ENCODE data around the gene STAM2.

- TF ChIP-seq TBP (CRISPR knock-in tag; IDR thresholded peaks at IDR 0.05) = no peak
- no peak for TF ChIP-seq MTF2 (CRISPR knock-in tag; IDR thresholded peaks at IDR 0.05; ENCODE audit: borderline replicate concordance)
- TF ChIP-seq, protein P1, sequence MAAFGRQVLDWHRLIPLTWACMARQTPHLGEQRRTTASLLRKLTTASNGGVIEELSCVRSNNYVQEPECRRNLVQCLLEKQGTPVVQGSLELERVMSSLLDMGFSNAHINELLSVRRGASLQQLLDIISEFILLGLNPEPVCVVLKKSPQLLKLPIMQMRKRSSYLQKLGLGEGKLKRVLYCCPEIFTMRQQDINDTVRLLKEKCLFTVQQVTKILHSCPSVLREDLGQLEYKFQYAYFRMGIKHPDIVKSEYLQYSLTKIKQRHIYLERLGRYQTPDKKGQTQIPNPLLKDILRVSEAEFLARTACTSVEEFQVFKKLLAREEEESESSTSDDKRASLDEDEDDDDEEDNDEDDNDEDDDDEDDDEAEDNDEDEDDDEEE (CRISPR knock-in tag; IDR thresholded peaks at IDR 0.05) = no peak
- TF ChIP-seq KDM4B (CRISPR knock-in tag; IDR thresholded peaks at IDR 0.05) = no peak
- no peak for TF ChIP-seq HMG20B (CRISPR knock-in tag; conservative IDR thresholded peaks at IDR 0.05)
- TF ChIP-seq CBX5 (CRISPR knock-in tag; IDR thresholded peaks at IDR 0.05; ENCODE audit: borderline replicate concordance) = no peak
Measured at GRCh38 chr2:152072011-152072410, 103.6 kb downstream of the STAM2 start.
